Measurements from ENCODE around the gene CLEC2D. TPM values are rescaled to one million over a fixed set of nuclear protein-coding genes. Genes with fewer than 3 reads are reported as not detected.
"Not testable (repeated sequence)": the region's sequence is repeated elsewhere in the genome, so short reads cannot be mapped to it uniquely, and the experiment has no call there.

CLEC2D gene
- total RNA-seq, 2 donors from 2014 or later, result 19.3 to 21.5 TPM

GRCh38 chr12:9682949-9683348 lies 13.4 kb downstream of the CLEC2D start:
- not testable (repeated sequence) for H3K4me3 Mint-ChIP-seq; DNase-seq; H3K4me1 ChIP-seq (ENCODE audit: control insufficient read depth, insufficient read depth, low read length); H3K27ac Mint-ChIP-seq; H3K27me3 Mint-ChIP-seq (ENCODE audit: insufficient read depth); H3K9ac ChIP-seq (ENCODE audit: extremely low read depth, low read length, poor library complexity, severe bottlenecking); H3K27me3 ChIP-seq (ENCODE audit: control insufficient read depth, insufficient read depth, low read length, poor library complexity, severe bottlenecking); H3K4me1 Mint-ChIP-seq; H3K4me3 ChIP-seq (ENCODE audit: low read length); H3K27ac ChIP-seq (ENCODE audit: low read depth, low read length)
- Mint-ChIP-seq H3K9me3 (peaks cover 15% of the 10 kb centered on the region), H3K36me3 (ENCODE audit: low read depth) (peaks cover 51% of the 10 kb centered on the region)
- peaks cover 15% of the 10 kb centered on the region for H3K9me3 ChIP-seq (ENCODE audit: control insufficient read depth, low read length)
- 95% methylated on average over 2 of the region's 2 CpGs; no CpG with 5 or more reads in 1 of the 2 experiments for WGBS, 2 experiments (ENCODE audit: insufficient coverage in 1 of 2, insufficient read length in 1 of 2)
- H3K36me3 ChIP-seq (ENCODE audit: control insufficient read depth, insufficient read depth, low read length), result peaks cover 12% of the 10 kb centered on the region

GRCh38 chr12:9685366-9685765 lies 15.9 kb downstream of the CLEC2D start:
- Mint-ChIP-seq H3K36me3 (ENCODE audit: low read depth) (peaks cover 62% of the 10 kb centered on the region), H3K27ac (peak overlapping the region; percentile 27), H3K9me3 (peaks cover 15% of the 10 kb centered on the region)
- H3K9me3 ChIP-seq (ENCODE audit: control insufficient read depth, low read length), result peaks cover 13% of the 10 kb centered on the region
- not testable (repeated sequence) for H3K27me3 Mint-ChIP-seq (ENCODE audit: insufficient read depth); H3K4me1 Mint-ChIP-seq; H3K27me3 ChIP-seq (ENCODE audit: control insufficient read depth, insufficient read depth, low read length, poor library complexity, severe bottlenecking); H3K4me1 ChIP-seq (ENCODE audit: control insufficient read depth, insufficient read depth, low read length); H3K9ac ChIP-seq (ENCODE audit: extremely low read depth, low read length, poor library complexity, severe bottlenecking); H3K4me3 ChIP-seq (ENCODE audit: low read length); H3K27ac ChIP-seq (ENCODE audit: low read depth, low read length); H3K4me3 Mint-ChIP-seq
- peaks cover 18% of the 10 kb centered on the region for H3K36me3 ChIP-seq (ENCODE audit: control insufficient read depth, insufficient read depth, low read length)
- peak; percentile 50 for DNase-seq
- 86 to 100% methylated on average over 1 to 5 of the region's 5 CpGs for WGBS, 2 experiments (ENCODE audit: insufficient coverage in 1 of 2, insufficient read length in 1 of 2)

DNA sequence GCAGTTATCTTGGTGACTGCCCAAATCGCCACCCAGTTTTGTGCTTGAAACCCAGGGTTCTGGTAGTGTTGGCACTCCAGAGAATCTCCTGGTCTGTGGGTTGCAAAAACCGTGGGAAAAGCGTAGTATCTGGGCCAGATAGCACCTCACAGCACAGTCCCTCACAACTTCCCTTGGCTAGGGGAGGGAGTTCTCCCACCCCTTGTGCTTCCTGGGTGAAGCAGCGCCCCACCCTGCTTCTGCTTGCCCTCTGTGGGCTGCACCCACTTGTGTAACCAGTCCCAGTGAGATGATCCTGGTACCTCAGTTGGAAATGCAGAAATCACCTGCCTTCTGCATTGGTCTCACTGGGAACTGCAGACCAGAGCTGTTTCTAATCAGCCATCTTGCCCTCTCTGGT lies 16.4 kb downstream of the CLEC2D start:
- no peaks in the 10 kb centered on the region for H3K27me3 Mint-ChIP-seq (ENCODE audit: insufficient read depth)

GRCh38 chr12:9687228-9687627 lies 17.7 kb downstream of the CLEC2D start:
- Mint-ChIP-seq H3K4me3 (no peak overlapping the region), H3K36me3 (ENCODE audit: low read depth) (peaks cover 60% of the 10 kb centered on the region), H3K4me1 (peaks cover 7% of the 10 kb centered on the region), H3K27ac (no peak overlapping the region), H3K27me3 (ENCODE audit: insufficient read depth) (no peaks in the 10 kb centered on the region), H3K9me3 (peaks cover 15% of the 10 kb centered on the region)
- H3K9ac ChIP-seq (ENCODE audit: extremely low read depth, low read length, poor library complexity, severe bottlenecking), result no peak overlapping the region
- H3K27ac ChIP-seq (ENCODE audit: low read depth, low read length), result no peak overlapping the region
- 43% methylated on average over 1 of the region's 1 CpG; no CpG with 5 or more reads in 1 of the 2 experiments for WGBS, 2 experiments (ENCODE audit: insufficient coverage in 1 of 2, insufficient read length in 1 of 2)
- peak; percentile 22 for TF ChIP-seq CTCF (conservative IDR thresholded peaks at IDR 0.05)
- peaks cover 9% of the 10 kb centered on the region for H3K9me3 ChIP-seq (ENCODE audit: control insufficient read depth, low read length)
- no peaks in the 10 kb centered on the region for H3K4me1 ChIP-seq (ENCODE audit: control insufficient read depth, insufficient read depth, low read length)
- H3K4me3 ChIP-seq (ENCODE audit: low read length), result no peak overlapping the region
- peak; percentile 88 for DNase-seq
- H3K36me3 ChIP-seq (ENCODE audit: control insufficient read depth, insufficient read depth, low read length), result peaks cover 10% of the 10 kb centered on the region
- H3K27me3 ChIP-seq (ENCODE audit: control insufficient read depth, insufficient read depth, low read length, poor library complexity, severe bottlenecking), result no peaks in the 10 kb centered on the region

More for the DNA sequence above, 16.4 kb downstream of the CLEC2D start:
- Histone ChIP-seq H3K27me3 (ENCODE audit: control insufficient read depth, insufficient read depth, low read length, poor library complexity, severe bottlenecking) (no peaks in the 10 kb centered on the region), H3K4me3 (ENCODE audit: low read length) (no peak overlapping the region), H3K9ac (ENCODE audit: extremely low read depth, low read length, poor library complexity, severe bottlenecking) (no peak overlapping the region), H3K36me3 (ENCODE audit: control insufficient read depth, insufficient read depth, low read length) (peaks cover 17% of the 10 kb centered on the region), H3K4me1 (ENCODE audit: control insufficient read depth, insufficient read depth, low read length) (no peaks in the 10 kb centered on the region), H3K27ac (ENCODE audit: low read depth, low read length) (no peak overlapping the region), H3K9me3 (ENCODE audit: control insufficient read depth, low read length) (peaks cover 11% of the 10 kb centered on the region)
- Mint-ChIP-seq H3K27ac (no peak overlapping the region), H3K4me3 (no peak overlapping the region), H3K36me3 (ENCODE audit: low read depth) (peaks cover 59% of the 10 kb centered on the region), H3K9me3 (peaks cover 15% of the 10 kb centered on the region), H3K4me1 (peaks cover 7% of the 10 kb centered on the region)
- no peak for DNase-seq
- 95 to 100% methylated on average over 1 to 4 of the region's 4 CpGs for WGBS, 2 experiments (ENCODE audit: insufficient coverage in 1 of 2, insufficient read length in 1 of 2)
- TF ChIP-seq CTCF (conservative IDR thresholded peaks at IDR 0.05), result no peak
